ENCODE data around the gene LAD1.

- TF ChIP-seq CTCF (IDR thresholded peaks at IDR 0.05): no peak
- no peak for TF ChIP-seq EZH2 (IDR thresholded peaks at IDR 0.05; ENCODE audit: borderline replicate concordance, insufficient read depth, low read depth, low read length, poor library complexity, severe bottlenecking)
These were observed 39.9 kb downstream of the LAD1 start for GRCh38 chr1:201359031-201359872.

Data from B cell (primary cell).